C4-2B (cell line): Measurements from ENCODE around the gene MAP3K19.

Source experiments
- H3K27ac ChIP-seq: fragments of 450-650 bp; 2 replicates; pipeline ENCODE4 v1.5.1; 2017
- ZFX ChIP-seq: fragments of 450-650 bp; IDR thresholded peaks from 2 replicates; pipeline ENCODE4 v1.6.1; 2017
- TF ChIP-seq, protein P1 (sequence below): fragments of 450-650 bp; conservative IDR thresholded peaks from 2 replicates; pipeline ENCODE4 v1.5.1; 2017; ENCODE audit warnings: mild to moderate bottlenecking

The MAP3K19 gene

DNA sequence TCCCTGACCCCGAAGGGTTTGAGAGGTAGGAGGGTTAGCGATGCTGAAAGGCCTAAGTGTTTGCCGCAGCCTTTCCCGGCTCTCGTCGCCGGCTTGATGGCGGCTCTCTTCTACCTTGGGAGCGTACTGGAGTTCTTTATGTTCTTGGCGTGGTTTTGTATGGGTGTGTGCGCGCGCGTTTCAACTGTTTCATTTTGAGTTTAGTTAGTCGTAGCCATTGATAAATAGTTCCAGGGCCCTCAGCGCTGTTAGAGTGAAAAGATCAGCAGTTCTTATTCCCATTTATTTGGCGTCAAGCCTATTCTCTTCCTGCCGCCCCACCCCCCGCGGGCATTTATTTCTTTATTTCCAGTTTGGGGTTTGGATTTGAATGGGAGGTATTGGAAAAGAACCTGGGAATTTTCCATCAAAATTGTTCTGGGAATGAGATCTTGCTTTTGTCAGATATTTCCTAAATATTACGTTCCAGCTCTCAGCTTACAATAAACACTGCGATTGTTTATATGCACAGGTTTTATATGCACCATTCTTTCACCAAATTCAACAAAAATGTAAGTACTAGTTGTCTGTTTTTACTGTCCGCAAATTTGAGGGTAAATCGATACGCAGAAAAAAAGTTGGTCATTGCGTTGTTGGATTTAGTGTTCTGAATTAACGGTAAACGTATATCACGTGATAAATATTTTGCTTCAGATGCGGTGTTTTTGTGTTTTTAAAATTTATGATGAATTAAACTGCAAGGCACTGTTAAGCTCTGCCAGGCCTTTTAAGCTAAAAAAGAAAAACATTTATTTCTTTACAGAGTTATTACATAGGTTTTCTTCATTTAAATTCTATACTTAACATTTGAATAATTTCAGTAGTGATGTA is 127.7 kb downstream of the MAP3K19 start:
- no peak; the same call in 1 of the 2 replicates for TF ChIP-seq ZFX
- TF ChIP-seq, protein P1, sequence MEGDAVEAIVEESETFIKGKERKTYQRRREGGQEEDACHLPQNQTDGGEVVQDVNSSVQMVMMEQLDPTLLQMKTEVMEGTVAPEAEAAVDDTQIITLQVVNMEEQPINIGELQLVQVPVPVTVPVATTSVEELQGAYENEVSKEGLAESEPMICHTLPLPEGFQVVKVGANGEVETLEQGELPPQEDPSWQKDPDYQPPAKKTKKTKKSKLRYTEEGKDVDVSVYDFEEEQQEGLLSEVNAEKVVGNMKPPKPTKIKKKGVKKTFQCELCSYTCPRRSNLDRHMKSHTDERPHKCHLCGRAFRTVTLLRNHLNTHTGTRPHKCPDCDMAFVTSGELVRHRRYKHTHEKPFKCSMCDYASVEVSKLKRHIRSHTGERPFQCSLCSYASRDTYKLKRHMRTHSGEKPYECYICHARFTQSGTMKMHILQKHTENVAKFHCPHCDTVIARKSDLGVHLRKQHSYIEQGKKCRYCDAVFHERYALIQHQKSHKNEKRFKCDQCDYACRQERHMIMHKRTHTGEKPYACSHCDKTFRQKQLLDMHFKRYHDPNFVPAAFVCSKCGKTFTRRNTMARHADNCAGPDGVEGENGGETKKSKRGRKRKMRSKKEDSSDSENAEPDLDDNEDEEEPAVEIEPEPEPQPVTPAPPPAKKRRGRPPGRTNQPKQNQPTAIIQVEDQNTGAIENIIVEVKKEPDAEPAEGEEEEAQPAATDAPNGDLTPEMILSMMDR, result no peak
- H3K27ac ChIP-seq, result peak overlapping the region; percentile 96

DNA sequence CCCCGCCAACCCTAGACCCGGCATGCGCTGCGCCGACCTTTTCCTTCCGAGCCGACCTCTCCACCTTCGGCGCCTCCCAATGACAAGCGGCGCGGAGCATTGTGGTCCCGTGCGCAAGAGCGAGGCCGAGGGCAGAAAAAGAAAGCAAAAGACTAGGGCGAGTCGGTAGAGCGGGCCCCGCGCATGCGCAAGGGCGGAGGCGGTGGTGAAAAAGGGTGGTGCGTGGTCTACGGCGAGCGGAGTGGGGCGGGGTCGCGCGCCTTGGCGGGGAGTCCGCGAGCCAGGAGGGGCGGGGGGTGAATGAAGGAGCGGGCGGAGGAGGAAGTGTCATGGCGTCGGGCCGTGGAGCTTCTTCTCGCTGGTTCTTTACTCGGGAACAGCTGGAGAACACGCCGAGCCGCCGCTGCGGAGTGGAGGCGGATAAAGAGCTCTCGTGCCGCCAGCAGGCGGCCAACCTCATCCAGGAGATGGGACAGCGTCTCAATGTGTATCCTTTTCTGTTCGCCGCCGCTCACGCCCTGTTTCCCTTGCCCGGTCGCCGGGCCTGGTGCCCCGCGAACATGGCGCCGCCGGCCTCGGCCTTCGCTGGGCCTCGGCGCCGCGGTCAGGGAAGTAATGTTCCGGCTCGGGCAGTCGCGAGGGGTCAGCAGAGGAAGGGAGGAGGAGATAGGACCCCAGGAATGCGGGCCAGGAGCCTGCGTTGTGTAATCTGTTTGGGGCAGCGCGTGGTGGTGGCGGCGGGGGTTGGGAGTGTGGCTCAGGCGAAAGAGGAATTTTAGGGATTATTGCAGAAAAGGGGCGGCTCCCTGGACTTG is 128.5 kb downstream of the MAP3K19 start, which contains the start of gene CCNT2:
CCNT2 (plus strand) TSS at position 297 of the 815 bp plus-strand sequence; CDS start at position 330, 33 bp downstream.
- TF ChIP-seq ZFX, result peak; percentile 93
- TF ChIP-seq, protein P1, result no peak

DNA sequence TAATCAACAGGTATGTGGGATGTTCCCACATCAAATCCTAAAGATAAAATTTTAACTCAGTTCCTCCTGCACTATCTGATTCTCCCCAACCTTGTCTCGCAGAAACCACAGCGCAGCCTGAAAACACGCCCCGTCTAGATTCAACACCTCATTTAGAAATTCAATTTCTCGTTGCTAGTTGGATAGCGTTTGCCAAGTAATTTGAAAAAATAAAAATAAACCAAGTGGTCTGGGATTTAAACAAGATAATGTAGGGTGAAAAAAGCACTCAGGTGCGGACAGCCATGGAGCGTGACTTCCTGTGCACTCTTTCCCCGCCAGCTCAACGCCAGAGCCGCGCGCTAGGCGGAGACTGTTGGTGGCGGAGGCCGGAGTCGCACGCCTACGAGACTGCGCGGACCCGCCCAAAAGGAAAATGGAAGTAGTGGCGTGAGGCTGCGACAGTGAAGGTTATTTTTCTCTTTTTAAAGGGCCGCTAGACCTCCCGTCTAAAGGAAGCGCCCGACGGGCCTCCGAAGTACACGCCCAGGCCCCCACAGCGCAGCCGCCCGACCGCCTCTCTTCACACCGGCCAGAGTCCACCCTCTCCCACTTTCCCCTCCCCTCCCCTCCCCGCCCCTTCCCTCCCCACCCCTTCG is 129.2 kb downstream of the MAP3K19 start:
- H3K27ac ChIP-seq, result peak overlapping the region; percentile 96
- TF ChIP-seq, protein P1, result no peak; the same call in 1 of the 2 replicates
- TF ChIP-seq ZFX, result no peak

More for the DNA sequence above, 128.5 kb downstream of the MAP3K19 start, which contains the start of gene CCNT2:
- peak within 1 kb of the TSS; percentile 96 for H3K27ac ChIP-seq

DNA sequence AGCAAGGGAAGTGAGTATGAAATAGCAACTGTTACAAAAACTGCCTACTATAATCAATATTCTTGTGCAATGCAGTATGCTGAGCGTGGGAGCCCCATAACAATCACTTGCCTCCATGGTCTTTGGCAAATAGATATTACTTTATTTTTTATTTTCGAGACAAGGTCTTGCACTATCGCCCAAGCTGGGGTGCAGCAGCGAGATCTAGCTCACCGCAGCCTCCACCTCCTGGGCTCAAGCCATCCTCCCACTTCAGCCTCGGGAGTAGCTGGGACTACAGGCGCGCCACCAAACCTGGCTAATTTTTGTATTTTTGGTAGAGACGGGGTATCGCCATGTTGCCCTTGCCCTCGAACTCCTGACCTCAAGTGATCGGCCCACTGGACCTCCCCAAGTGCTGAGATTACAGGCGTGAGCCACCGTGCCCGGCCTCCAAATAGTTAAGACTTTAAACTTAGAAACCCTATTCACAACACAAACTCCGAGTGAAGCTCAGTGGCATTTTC is 129.8 kb downstream of the MAP3K19 start:
- no peak for TF ChIP-seq ZFX
- TF ChIP-seq, protein P1, result no peak
- H3K27ac ChIP-seq, result peak overlapping the region; percentile 96
